Stomach (tissue), 9 donors: Measurements from ENCODE around the gene HLA-DOB. TPM values are rescaled to one million over a fixed set of nuclear protein-coding genes. Genes with fewer than 3 reads are reported as not detected.

ENCODE experiments used
- DNase-seq, 2 donors: peaks; one replicate each; pipeline versions ENCODE4 v3.0.0 to v3.0.0-alpha.2; 2013 to 2019
- H3K27ac ChIP-seq, 5 donors: fragments of 200-600 bp in 4 of 5; sonication (generic) in 4 of 5; one replicate each; pipeline ENCODE4 v1.5.1; 2013 to 2019; ENCODE audit warnings: mild to moderate bottlenecking in 1 of 5, moderate library complexity in 1 of 5
- H3K27me3 ChIP-seq, 3 donors: fragments of 200-600 bp; sonication (generic); one replicate each; pipeline ENCODE4 v1.5.1; 2017 to 2019; ENCODE audit warnings: mixed run types in 1 of 3
- H3K36me3 ChIP-seq, 4 donors: fragments of 200-600 bp; sonication (generic); 1 replicate in 3 of 4; 2 replicates in 1 of 4; pipeline ENCODE4 v1.5.1; 2016 to 2019
- H3K4me1 ChIP-seq, 4 donors: fragments of 200-600 bp; sonication (generic); one replicate each; pipeline ENCODE4 v1.5.1; 2016 to 2019
- H3K4me3 ChIP-seq, 4 donors: fragments of 200-600 bp; sonication (generic) in 3 of 4; one replicate each; pipeline ENCODE4 v1.5.1; 2016 to 2019; ENCODE audit warnings: mild to moderate bottlenecking in 1 of 4
- H3K9me3 ChIP-seq, 4 donors: fragments of 200-600 bp; sonication (generic); one replicate each; pipeline ENCODE4 v1.5.1; 2016 to 2019
- EP300 ChIP-seq: sonication (generic); formaldehyde crosslinking; IDR thresholded peaks from one replicate; pipeline ENCODE4 v1.6.1; 2017; ENCODE audit warnings: antibody characterized with exemption
- POLR2A ChIP-seq, 4 donors: fragments of 450-650 bp; IDR thresholded peaks; one replicate each; pipeline ENCODE4 v1.6.1; 2016; ENCODE audit warnings: antibody characterized with exemption in 4 of 4, control low read depth in 2 of 4, mild to moderate bottlenecking in 1 of 4, moderate library complexity in 1 of 4
- POLR2AphosphoS5 ChIP-seq, 3 donors: sonication (generic); formaldehyde crosslinking; IDR thresholded peaks; one replicate each; pipeline ENCODE4 v1.6.1; 2016; ENCODE audit warnings: antibody characterized with exemption in 3 of 3
- WGBS, 5 donors: extraction: QIAGEN DNeasy Blood & Tissue Kit in 3 of 5; methylation state at CpG; one replicate each; pipeline versions ENCODE4 v1.1.5 to v1.1.7; 2013 to 2018; 5-methylcytosine and 5-hydroxymethylcytosine counted together
- intact Hi-C: fragments of 100-400 bp; cut with DNase I; formaldehyde crosslinking; loops from one replicate; pipeline ENCODE4 v1.15.1; 2023; ENCODE audit warnings: low total_unique reads
- polyA plus RNA-seq, 3 donors: library from polyadenylated mRNA; stranded (reverse); fragments of 200-250 nt; gene quantifications; one replicate each; pipeline ENCODE4 v1.2.3, GENCODE V29; 2013
- total RNA-seq, 5 donors: library from RNA; depleted of rRNA; stranded (reverse); fragments of >200 nt; gene quantifications; one replicate each; pipeline versions ENCODE4 v1.1.0 to v1.2.3, GENCODE V29; 2014 to 2016
- TF ChIP-seq, protein P1 (sequence below), 7 experiments: fragments of 450-650 bp in 4 of 7; fragments of 200-600 bp in 3 of 7; sonication (generic) in 3 of 7; IDR thresholded peaks; one replicate each; pipeline ENCODE4 v1.5.1; 2016 to 2019; ENCODE audit warnings: antibody characterized with exemption in 7 of 7, control low read depth in 2 of 7, mild to moderate bottlenecking in 1 of 7
- donor health status: healthy with polysubstance abuse.
- donor health status: Bipolar disorder and iron deficiency.
- donor health status: healthy.

The HLA-DOB gene
- total and polyA plus RNA-seq, 8 donors, result 0.81 to 62.9 (median 2.1) TPM; not detected in 2

- no peak for DNase-seq
- peaks cover 31 to 76% (median 66%) of the 10 kb centered on the region in 4 donors for H3K36me3 ChIP-seq
- intact Hi-C loops, result no loop called here
- no peaks in the 10 kb centered on the region for H3K27me3 ChIP-seq
- WGBS, 5 donors, result 80 to 91% (median 85%) methylated on average over 5 of the region's 5 CpGs
- H3K4me1 ChIP-seq, result peaks cover 8 to 18% (median 11%) of the 10 kb centered on the region in 4 donors
- no peak overlapping the region for H3K4me3 ChIP-seq
- no peak for TF ChIP-seq EP300
- TF ChIP-seq, protein P1, sequence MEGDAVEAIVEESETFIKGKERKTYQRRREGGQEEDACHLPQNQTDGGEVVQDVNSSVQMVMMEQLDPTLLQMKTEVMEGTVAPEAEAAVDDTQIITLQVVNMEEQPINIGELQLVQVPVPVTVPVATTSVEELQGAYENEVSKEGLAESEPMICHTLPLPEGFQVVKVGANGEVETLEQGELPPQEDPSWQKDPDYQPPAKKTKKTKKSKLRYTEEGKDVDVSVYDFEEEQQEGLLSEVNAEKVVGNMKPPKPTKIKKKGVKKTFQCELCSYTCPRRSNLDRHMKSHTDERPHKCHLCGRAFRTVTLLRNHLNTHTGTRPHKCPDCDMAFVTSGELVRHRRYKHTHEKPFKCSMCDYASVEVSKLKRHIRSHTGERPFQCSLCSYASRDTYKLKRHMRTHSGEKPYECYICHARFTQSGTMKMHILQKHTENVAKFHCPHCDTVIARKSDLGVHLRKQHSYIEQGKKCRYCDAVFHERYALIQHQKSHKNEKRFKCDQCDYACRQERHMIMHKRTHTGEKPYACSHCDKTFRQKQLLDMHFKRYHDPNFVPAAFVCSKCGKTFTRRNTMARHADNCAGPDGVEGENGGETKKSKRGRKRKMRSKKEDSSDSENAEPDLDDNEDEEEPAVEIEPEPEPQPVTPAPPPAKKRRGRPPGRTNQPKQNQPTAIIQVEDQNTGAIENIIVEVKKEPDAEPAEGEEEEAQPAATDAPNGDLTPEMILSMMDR (IDR thresholded peaks at IDR 0.05), result no peak
- no peak for TF ChIP-seq POLR2AphosphoS5 (IDR thresholded peaks at IDR 0.05)
- no peak for TF ChIP-seq POLR2A (IDR thresholded peaks at IDR 0.05)
- no peak overlapping the region for H3K27ac ChIP-seq
- no peaks in the 10 kb centered on the region for H3K9me3 ChIP-seq
Observed at GRCh38 chr6:32833664-32834063, 16.9 kb upstream of the HLA-DOB start.

DNA sequence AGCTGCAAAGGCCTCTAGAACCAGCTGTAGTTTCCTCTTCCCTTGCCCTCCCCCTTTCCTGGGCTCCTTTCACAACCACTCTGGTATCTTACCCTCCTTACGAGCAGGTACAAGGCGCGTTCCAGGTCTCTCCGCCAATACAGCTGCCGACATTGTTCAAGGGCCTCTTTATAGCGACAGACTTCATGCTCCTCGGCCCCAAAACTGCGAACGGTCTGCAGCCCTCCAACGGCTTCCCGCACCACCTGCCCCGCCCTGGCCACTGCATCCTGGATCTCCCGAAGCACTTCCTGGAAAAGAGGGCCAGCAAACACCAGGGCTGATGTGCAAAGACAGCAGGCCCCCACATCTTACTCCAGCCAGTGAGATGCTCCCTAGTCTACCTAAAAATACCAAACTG lies 15.7 kb upstream of the HLA-DOB start:
- DNase-seq, result no peak
- Histone ChIP-seq H3K4me1 (peaks cover 4 to 13% (median 5%) of the 10 kb centered on the region in 4 donors), H3K27ac (no peak overlapping the region), H3K9me3 (no peaks in the 10 kb centered on the region), H3K27me3 (no peaks in the 10 kb centered on the region), H3K36me3 (peaks cover 31 to 87% (median 74%) of the 10 kb centered on the region in 4 donors), H3K4me3 (no peak overlapping the region)
- TF ChIP-seq POLR2AphosphoS5 (IDR thresholded peaks at IDR 0.05) (no peak), POLR2A (IDR thresholded peaks at IDR 0.05) (no peak), EP300 (no peak)
- TF ChIP-seq, protein P1 (IDR thresholded peaks at IDR 0.05), result no peak
- WGBS, 5 donors, result 74 to 88% (median 79%) methylated on average over 13 of the region's 13 CpGs
- intact Hi-C loops, result no loop called here

DNA sequence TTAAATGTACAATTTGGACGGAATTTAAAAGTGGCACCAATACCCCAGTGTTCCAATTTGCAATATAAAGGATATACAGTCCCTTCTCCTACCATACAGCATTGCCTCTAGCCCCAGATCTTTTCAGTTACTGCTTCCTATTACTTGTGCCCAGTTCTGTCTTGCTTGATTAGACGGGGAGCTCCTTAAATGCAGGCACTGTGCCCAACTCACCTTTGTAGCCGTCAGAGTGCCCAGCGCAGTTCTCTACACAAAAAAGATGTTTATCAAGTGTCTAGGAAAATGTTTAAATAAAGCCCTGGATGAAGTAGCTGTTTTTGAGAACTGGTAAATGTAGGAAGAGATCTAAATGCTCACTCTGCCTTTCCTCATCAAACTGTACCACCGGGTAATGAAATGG lies 14.1 kb upstream of the HLA-DOB start:
- intact Hi-C loops, result no loop called here
- no peaks in the 10 kb centered on the region for H3K9me3 ChIP-seq
- H3K27me3 ChIP-seq, result no peaks in the 10 kb centered on the region
- H3K4me3 ChIP-seq, result no peak overlapping the region
- TF ChIP-seq POLR2AphosphoS5 (IDR thresholded peaks at IDR 0.05), result no peak
- TF ChIP-seq, protein P1 (IDR thresholded peaks at IDR 0.05), result no peak
- no peak for TF ChIP-seq POLR2A (IDR thresholded peaks at IDR 0.05)
- no peak for TF ChIP-seq EP300
- WGBS, 5 donors, result 58 to 68% (median 61%) methylated on average over 5 of the region's 5 CpGs
- DNase-seq, result no peak
- peaks cover 31 to 82% (median 75%) of the 10 kb centered on the region in 4 donors for H3K36me3 ChIP-seq
- no peaks in the 10 kb centered on the region for H3K4me1 ChIP-seq
- no peak overlapping the region for H3K27ac ChIP-seq

GRCh38 chr6:32830017-32830416 lies 13.2 kb upstream of the HLA-DOB start:
- no peak overlapping the region for H3K27ac ChIP-seq
- DNase-seq, result no peak
- peaks cover 0 to 7% (median 0%) of the 10 kb centered on the region in 4 donors for H3K4me1 ChIP-seq
- intact Hi-C loops, result no loop called here
- TF ChIP-seq POLR2A (IDR thresholded peaks at IDR 0.05) (no peak), EP300 (no peak), POLR2AphosphoS5 (IDR thresholded peaks at IDR 0.05) (no peak)
- TF ChIP-seq, protein P1 (IDR thresholded peaks at IDR 0.05), result no peak
- 94 to 98% (median 96%) methylated on average over 5 of the region's 5 CpGs for WGBS, 5 donors
- no peak overlapping the region for H3K4me3 ChIP-seq
- no peaks in the 10 kb centered on the region for H3K27me3 ChIP-seq
- peaks cover 30 to 73% (median 66%) of the 10 kb centered on the region in 4 donors for H3K36me3 ChIP-seq
- no peaks in the 10 kb centered on the region for H3K9me3 ChIP-seq
